ENCODE results near the gene PRKCA.

DNA sequence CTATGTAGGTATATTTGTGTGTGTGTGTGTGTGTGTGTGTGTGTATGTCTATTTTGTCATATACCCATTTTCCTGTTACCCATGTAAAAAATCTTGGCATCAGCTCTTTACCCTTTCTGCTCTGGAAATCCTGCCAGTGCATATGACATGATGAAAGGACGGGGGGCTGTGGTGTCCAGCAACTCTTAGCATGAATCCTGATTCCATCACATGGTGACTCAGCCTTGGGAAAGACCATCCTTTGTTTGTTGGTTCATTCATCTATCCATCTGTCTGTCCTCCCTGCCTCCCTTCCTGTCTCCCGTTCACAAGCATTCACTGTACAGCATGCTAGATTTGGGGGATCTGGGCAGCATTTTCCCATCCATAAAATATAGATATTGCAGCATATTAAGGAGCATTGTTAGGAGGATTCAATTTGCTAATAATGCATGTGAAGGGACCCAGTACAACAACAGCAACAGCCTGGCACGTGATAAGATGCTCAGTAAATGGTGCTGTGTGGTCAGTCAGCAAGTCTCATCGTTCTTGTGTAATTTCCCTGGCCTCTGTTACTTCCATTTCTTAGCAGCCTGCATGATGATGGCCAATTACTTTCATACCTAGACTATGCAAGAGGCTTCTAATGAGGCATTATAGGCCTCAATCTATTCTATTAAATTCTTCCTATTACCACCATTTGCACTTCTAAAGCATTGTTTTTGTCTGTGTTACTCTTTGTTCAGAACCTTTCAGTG is 191.0 kb downstream of the PRKCA start:
- TF ChIP-seq EP300 (IDR thresholded peaks at IDR 0.05) = no peak
- TF ChIP-seq POLR2A (IDR thresholded peaks at IDR 0.05) = no peak
- no peak for TF ChIP-seq CTCF (IDR thresholded peaks at IDR 0.05)
